ENCODE measurements around the gene TPRN. TPM values are rescaled to one million over a fixed set of nuclear protein-coding genes. Genes with fewer than 3 reads are reported as not detected.

Gene TPRN
- polyA plus RNA-seq, 1 experiment, result 2.8 TPM

DNA sequence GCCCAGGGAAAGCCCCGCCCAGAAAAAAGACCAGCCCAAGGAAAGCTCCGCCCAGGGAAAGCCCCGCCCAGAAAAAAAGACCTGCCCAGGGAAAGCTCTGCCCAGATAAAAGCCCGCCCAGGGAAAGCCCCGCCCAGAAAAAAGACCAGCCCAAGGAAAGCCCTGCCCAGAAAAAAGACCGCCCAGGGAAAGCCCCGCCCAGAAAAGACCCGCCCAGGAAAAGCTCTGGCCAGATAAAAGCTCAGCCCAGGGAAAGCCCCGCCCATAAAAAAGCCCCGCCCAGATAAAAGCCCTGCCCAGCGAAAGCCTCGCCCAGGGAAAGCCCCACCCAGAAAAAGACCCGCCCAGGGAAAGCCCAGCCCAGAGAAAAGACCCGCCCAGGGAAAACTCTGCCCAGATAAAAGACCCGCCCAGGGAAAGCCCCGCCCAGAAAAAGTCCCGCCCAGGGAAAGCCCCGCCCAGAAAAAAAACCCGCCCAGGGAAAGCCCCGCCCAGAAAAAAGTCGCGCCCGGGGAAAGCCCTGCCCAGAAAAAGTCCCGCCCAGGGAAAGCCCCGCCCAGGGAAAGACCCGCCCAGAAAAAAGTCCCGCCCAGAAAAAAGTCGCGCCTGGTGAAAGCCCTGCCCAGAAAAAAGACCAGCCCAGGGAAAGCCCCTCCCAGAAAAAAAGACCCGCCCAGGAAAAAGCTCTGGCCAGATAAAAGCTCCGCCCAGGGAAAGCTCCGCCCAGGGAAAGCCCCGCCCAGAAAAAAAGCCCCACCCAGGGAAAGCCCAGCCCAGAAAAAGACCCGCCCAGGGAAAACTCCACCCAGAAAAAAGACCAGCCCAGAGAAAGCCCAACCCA lies 49.7 kb downstream of the TPRN start:
- no peak for TF ChIP-seq CTCF (IDR thresholded peaks at IDR 0.05; ENCODE audit: low read depth, low read length)
- CTCF ChIA-PET, result no interaction called here
- DNase-seq (ENCODE audit: low read depth, low spot score), result no peak
- H3K27me3 ChIP-seq (ENCODE audit: control insufficient read depth, insufficient read depth, low read length), result peaks cover 6% of the 10 kb centered on the region
- POLR2A ChIA-PET, result no interaction called here
- H3K27ac ChIP-seq (ENCODE audit: low read depth, low read length), result no peak overlapping the region
- H3K9me3 ChIP-seq (ENCODE audit: control insufficient read depth, insufficient read depth, low read length), result peaks cover 14% of the 10 kb centered on the region; the same call in 1 of the 2 replicates
- no peak overlapping the region for H3K4me3 ChIP-seq (ENCODE audit: low read depth, low read length)

- Histone ChIP-seq H3K9me3 (ENCODE audit: control insufficient read depth, insufficient read depth, low read length) (peaks cover 14% of the 10 kb centered on the region; the same call in 1 of the 2 replicates), H3K27me3 (ENCODE audit: control insufficient read depth, insufficient read depth, low read length) (peaks cover 6% of the 10 kb centered on the region), H3K4me3 (ENCODE audit: low read depth, low read length) (no peak overlapping the region), H3K27ac (ENCODE audit: low read depth, low read length) (no peak overlapping the region)
- ChIA-PET POLR2A (no interaction called here), CTCF (interaction anchor here (0.7 kb wide), 1 partner anchor 39 kb away, joined by 3 read pairs; no protein-coding TSS in a partner anchor)
- no peak for DNase-seq (ENCODE audit: low read depth, low spot score)
- no peak for TF ChIP-seq CTCF (IDR thresholded peaks at IDR 0.05; ENCODE audit: low read depth, low read length)
Measured at GRCh38 chr9:137149942-137150616, 50.5 kb downstream of the TPRN start.

DNA sequence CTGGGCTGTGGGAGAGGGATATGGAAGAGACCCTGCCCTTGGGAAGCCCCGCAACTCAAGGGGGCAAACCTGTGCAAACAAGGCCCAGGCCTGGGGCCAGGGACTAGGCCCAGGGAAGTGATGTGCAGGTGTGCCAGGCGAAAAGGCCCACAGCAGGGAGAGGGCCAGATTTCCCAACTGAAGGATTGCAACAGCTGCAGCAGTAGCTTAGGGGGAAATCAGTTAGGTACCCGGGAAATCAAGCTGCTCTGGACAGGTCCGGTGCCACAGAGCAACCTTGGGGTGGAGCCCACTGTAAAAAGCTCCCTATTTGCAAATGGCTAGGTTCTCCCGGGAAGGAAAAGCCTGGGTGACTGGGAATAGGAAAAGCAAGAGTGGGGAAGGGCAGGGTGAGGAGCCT lies 51.2 kb downstream of the TPRN start:
- TF ChIP-seq CTCF (IDR thresholded peaks at IDR 0.05; ENCODE audit: low read depth, low read length), result no peak
- Histone ChIP-seq H3K27ac (ENCODE audit: low read depth, low read length) (no peak overlapping the region), H3K27me3 (ENCODE audit: control insufficient read depth, insufficient read depth, low read length) (peaks cover 6% of the 10 kb centered on the region), H3K9me3 (ENCODE audit: control insufficient read depth, insufficient read depth, low read length) (peaks cover 14% of the 10 kb centered on the region; the same call in 1 of the 2 replicates), H3K4me3 (ENCODE audit: low read depth, low read length) (no peak overlapping the region)
- no peak for DNase-seq (ENCODE audit: low read depth, low spot score)
- ChIA-PET POLR2A (no interaction called here), CTCF (no interaction called here)

DNA sequence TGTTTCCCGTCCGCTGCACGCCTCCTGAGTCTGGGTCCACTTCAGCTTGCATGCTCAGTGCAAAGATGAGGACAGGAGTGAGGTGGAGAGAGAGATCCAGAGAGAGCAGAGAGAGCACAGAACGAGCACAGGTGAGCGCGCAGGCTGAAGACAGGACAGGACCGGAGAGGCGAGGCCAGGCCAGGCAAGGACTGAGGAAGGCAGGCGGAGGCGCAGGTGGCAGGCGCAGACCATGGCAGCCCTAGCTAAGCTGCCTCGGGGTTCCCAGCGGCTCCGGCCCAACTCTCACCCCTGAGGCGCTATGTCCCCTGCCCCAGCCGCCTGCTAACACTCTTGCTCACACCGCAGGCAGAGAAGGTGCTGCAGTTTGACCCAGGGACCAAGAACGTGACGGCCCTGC lies 51.9 kb downstream of the TPRN start:
- Histone ChIP-seq H3K27ac (ENCODE audit: low read depth, low read length) (no peak overlapping the region), H3K4me3 (ENCODE audit: low read depth, low read length) (no peak overlapping the region), H3K27me3 (ENCODE audit: control insufficient read depth, insufficient read depth, low read length) (peaks cover 6% of the 10 kb centered on the region), H3K9me3 (ENCODE audit: control insufficient read depth, insufficient read depth, low read length) (peaks cover 14% of the 10 kb centered on the region; the same call in 1 of the 2 replicates)
- CTCF ChIA-PET, result no interaction called here
- no peak for DNase-seq (ENCODE audit: low read depth, low spot score)
- no peak for TF ChIP-seq CTCF (IDR thresholded peaks at IDR 0.05; ENCODE audit: low read depth, low read length)
- POLR2A ChIA-PET, result no interaction called here

DNA sequence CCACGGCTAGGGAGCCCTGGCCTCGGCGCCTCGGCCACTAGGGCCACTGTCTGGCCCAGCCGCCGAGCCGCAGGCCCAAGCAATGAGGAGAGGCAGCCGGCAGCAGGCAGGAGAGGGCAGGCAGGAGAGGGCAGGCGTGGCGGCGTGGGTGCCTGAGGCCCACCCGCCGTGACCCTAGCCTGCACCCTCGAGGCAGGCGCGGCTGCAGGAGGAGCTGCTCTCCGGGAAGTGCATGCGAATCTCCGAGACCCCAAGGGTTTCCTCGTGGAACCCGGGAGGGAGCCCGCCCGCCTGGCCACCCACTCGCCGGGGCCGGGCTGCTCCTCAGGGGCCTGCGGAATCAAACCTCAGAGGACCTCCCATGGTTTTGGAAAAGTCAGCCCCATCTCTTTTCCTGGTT lies 52.3 kb downstream of the TPRN start:
- H3K27me3 ChIP-seq (ENCODE audit: control insufficient read depth, insufficient read depth, low read length), result peaks cover 8% of the 10 kb centered on the region
- peaks cover 14% of the 10 kb centered on the region; the same call in 1 of the 2 replicates for H3K9me3 ChIP-seq (ENCODE audit: control insufficient read depth, insufficient read depth, low read length)
- CTCF ChIA-PET, result no interaction called here
- POLR2A ChIA-PET, result no interaction called here
- TF ChIP-seq CTCF (IDR thresholded peaks at IDR 0.05; ENCODE audit: low read depth, low read length), result no peak
- H3K4me3 ChIP-seq (ENCODE audit: low read depth, low read length), result no peak overlapping the region
- DNase-seq (ENCODE audit: low read depth, low spot score), result no peak
- H3K27ac ChIP-seq (ENCODE audit: low read depth, low read length), result no peak overlapping the region

Measured in AG04450 (cell line).